ENCODE data around the gene CHST13.

Gene CHST13

GRCh38 chr3:126523745-126524428, at the start of gene CHST13:
TSS of gene CHST13 (plus strand) at chr3:126524155. CDS start at chr3:126524333, 178 bp downstream.
- TF ChIP-seq GATA1 (IDR thresholded peaks at IDR 0.05; ENCODE audit: low read depth, low read length) (no peak), POLR2A (IDR thresholded peaks at IDR 0.05; ENCODE audit: low read length) (no peak)
- peak; percentile 41 to 52 for DNase-seq

DNA sequence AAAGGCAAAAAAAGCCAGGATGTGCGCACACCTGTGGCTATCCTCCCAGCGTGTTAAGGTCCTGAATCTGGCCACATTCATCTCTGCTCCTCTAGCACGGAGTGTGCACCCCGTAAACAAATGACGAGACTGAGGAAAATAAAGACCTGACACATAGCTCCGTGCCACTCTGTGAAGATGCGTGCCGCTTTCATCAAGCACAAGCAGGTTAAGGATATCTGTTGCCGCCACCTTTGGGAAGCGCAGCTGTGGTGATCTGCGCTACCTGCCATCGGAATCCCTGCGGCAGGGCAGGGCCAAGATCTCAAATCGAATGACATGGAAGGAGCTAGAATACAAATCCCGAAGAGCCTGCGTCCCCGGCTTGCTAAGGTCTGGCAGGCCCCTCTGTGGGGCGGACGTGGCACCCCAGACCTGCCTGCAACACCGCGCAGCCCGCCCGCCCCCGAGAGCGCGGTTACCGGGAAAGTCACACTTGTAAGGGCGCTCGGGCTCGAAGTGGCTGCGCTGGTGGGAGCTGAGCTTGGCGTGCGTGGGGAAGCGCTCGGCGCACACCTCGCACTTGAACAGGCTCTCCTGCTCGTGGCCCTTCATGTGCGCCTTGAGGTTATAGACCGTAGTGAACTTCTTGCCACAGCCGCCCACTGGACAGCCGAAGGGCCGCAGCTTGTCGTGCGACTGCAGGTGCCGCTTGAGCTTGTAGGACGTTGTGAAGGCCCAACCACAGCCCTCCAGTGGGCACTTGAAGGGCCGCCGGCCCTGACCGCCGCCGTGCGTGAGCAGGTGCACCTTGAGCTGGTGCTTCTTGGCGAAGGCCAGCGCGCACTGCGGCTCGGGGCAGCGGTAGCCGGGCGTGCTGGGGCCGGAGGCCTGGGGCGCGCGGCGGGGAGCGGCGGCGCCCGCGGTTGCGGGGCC, 49.2 kb upstream of the CHST13 start:
- DNase-seq = peak; percentile 81 to 83
- no peak for TF ChIP-seq POLR2A (IDR thresholded peaks at IDR 0.05; ENCODE audit: low read length)
- TF ChIP-seq GATA1 (IDR thresholded peaks at IDR 0.05; ENCODE audit: low read depth, low read length) = no peak

- DNase-seq = peak; percentile 95 to 98
- TF ChIP-seq POLR2A (IDR thresholded peaks at IDR 0.05; ENCODE audit: low read length) = peak; percentile 82
- TF ChIP-seq GATA1 (IDR thresholded peaks at IDR 0.05; ENCODE audit: low read depth, low read length) = no peak
These were observed 48.4 kb upstream of the CHST13 start, which contains the start of gene ZXDC for GRCh38 chr3:126475413-126476114. TSS of gene ZXDC (minus strand) at chr3:126475891. CDS start at chr3:126475865, 26 bp downstream.

- peak in 1 of 2 experiments; percentile 87 for DNase-seq
- TF ChIP-seq GATA1 (IDR thresholded peaks at IDR 0.05; ENCODE audit: low read depth, low read length) = no peak
- TF ChIP-seq POLR2A (IDR thresholded peaks at IDR 0.05; ENCODE audit: low read length) = peak; percentile 4
These were observed 47.5 kb upstream of the CHST13 start for GRCh38 chr3:126476166-126477060.

DNA sequence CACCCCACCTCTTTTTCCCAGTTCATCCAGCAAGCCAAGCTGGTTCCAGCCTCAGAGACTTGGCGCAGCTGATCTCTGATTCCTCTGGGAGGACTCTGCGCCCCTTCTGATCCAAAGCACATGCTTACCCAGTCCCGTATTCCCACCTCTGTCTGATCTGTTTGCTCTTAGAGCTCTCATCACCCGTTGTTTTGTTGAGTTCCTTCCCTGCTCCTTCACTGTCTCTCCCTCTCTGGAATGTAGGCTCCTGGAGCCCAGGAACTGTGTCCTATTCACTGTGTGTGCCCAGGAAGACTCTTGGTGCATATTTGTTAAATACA, 46.9 kb upstream of the CHST13 start:
- TF ChIP-seq GATA1 (IDR thresholded peaks at IDR 0.05; ENCODE audit: low read depth, low read length) (no peak), POLR2A (IDR thresholded peaks at IDR 0.05; ENCODE audit: low read length) (no peak)
- no peak for DNase-seq

GRCh38 chr3:126478581-126479310, 45.2 kb upstream of the CHST13 start:
- DNase-seq = no peak

DNA sequence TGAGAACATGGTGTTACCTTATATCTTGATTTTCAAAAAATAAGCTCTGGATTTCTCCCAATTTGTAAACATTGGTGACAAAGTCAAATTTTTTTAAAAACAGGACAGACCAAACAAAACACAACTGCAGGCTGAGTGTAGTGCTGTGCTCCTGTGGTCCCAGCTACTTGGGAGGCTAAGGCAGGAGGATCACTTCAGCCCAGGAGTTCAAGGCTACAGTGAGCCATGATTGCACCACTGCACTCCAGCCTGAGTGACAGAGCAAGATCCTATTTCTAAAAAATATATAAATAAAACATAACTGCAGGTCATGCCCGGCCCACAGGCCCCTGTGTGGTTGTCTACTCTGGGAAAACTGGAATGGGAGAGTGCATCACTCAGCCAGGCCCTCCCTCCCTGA, 44.3 kb upstream of the CHST13 start:
- TF ChIP-seq GATA1 (IDR thresholded peaks at IDR 0.05; ENCODE audit: low read depth, low read length) = no peak
- TF ChIP-seq POLR2A (IDR thresholded peaks at IDR 0.05; ENCODE audit: low read length) = no peak
- no peak for DNase-seq

More at GRCh38 chr3:126478581-126479310, 45.2 kb upstream of the CHST13 start:
- TF ChIP-seq GATA1 (IDR thresholded peaks at IDR 0.05; ENCODE audit: low read depth, low read length) (no peak), POLR2A (IDR thresholded peaks at IDR 0.05; ENCODE audit: low read length) (no peak)

GRCh38 chr3:126480206-126480605, 43.7 kb upstream of the CHST13 start:
- no peak for DNase-seq
- no peak for TF ChIP-seq POLR2A (IDR thresholded peaks at IDR 0.05; ENCODE audit: low read length)
- no peak for TF ChIP-seq GATA1 (IDR thresholded peaks at IDR 0.05; ENCODE audit: low read depth, low read length)

DNA sequence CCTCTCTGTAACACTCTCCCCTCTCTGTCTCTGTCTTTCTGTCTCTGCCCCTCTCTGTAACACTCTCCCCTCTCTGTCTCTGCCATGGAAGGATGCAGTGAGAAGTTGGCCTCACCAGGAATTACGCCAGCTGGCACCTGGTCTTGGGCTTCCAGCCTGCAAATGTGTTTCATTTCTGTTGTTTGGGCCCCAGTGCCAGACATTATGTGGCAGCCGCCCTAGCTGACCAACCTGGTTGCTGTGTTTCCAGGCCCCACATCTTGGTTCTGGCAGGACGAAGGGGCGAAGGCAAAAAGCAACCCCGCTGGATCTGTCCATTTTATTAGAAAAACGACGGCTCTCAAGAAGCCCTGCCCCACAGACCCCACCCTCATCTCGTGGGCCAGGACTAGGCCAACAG, 43.1 kb upstream of the CHST13 start:
- TF ChIP-seq POLR2A (IDR thresholded peaks at IDR 0.05; ENCODE audit: low read length) = no peak
- no peak for TF ChIP-seq GATA1 (IDR thresholded peaks at IDR 0.05; ENCODE audit: low read depth, low read length)
- no peak for DNase-seq

DNA sequence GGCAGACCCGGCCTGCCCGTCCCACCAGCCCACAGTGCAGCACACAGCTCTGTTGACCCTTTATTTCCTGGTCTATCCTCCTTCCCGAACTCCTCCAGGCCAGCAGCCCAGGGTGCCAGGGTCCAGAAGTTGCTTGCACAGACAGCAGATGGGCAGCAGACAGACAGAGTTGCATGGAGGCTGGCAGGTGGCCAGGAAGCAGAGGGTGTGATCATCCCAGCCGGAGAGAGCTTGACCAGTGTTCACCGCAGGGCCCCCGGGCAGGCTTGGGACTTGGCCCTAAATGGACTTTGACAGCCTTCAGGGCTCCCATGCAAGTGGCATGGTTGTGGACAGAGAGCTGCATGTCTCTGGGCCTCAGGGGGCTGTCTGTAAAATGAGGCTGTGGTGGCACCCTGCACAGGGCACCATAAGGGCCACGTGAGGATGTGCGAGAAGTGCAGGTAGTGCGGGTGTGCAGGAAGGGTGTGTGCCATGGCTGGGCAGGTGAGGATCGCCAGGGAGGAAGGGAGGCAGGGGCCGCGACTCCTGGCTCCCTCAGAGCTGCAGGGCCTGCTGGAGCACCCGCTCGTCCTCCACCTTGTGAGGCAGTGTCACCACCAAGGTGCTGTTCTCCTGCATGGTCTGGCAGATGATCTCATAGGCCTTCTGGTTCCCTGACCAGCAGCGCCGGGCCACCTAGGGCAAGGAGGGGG, 42.0 kb upstream of the CHST13 start:
- TF ChIP-seq POLR2A (IDR thresholded peaks at IDR 0.05; ENCODE audit: low read length) (no peak), GATA1 (IDR thresholded peaks at IDR 0.05; ENCODE audit: low read depth, low read length) (no peak)
- peak in 1 of 2 experiments; percentile 6 for DNase-seq

GRCh38 chr3:126482503-126483255, 41.3 kb upstream of the CHST13 start:
- TF ChIP-seq GATA1 (IDR thresholded peaks at IDR 0.05; ENCODE audit: low read depth, low read length) (no peak), POLR2A (IDR thresholded peaks at IDR 0.05; ENCODE audit: low read length) (no peak)
- DNase-seq = no peak
